ENCODE results near the gene TXNRD2.
"Not testable (repeated sequence)": the region's sequence is repeated elsewhere in the genome, so short reads cannot be mapped to it uniquely, and the experiment has no call there.

Gene TXNRD2

DNA sequence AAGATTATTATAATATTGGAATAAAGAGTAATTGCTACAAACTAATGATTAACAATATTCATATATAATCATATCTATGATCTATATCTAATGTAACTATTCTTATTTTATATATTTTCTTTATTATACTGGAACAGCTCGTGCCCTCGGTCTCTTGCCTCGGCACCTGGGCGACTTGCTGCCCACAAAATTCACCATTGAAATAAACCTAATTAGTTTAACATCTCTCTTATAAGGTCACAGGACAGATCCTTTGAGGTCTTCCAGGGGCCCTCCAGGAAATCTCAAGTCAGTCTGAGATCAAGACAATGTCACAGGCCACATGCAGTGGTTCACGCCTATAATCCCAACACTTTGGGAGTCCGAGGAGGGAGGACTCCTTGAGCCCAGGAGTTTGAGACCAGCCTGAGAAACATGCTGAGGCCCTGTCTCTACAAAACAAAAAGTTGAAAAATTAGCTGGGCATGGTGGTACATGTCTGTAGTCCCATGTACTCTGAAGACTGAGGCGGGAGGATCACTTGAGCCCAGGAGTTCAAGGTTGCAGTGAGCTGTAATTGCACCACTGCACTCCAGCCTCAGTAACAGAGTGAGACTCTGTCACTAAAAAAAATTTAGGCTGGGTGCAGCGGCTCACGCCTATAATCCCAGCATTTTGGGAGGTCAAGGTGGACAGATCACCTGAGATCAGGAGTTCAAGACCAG lies 6.6 kb upstream of the TXNRD2 start:
- DNase-seq (ENCODE audit: low read depth, low spot score) = no peak

DNA sequence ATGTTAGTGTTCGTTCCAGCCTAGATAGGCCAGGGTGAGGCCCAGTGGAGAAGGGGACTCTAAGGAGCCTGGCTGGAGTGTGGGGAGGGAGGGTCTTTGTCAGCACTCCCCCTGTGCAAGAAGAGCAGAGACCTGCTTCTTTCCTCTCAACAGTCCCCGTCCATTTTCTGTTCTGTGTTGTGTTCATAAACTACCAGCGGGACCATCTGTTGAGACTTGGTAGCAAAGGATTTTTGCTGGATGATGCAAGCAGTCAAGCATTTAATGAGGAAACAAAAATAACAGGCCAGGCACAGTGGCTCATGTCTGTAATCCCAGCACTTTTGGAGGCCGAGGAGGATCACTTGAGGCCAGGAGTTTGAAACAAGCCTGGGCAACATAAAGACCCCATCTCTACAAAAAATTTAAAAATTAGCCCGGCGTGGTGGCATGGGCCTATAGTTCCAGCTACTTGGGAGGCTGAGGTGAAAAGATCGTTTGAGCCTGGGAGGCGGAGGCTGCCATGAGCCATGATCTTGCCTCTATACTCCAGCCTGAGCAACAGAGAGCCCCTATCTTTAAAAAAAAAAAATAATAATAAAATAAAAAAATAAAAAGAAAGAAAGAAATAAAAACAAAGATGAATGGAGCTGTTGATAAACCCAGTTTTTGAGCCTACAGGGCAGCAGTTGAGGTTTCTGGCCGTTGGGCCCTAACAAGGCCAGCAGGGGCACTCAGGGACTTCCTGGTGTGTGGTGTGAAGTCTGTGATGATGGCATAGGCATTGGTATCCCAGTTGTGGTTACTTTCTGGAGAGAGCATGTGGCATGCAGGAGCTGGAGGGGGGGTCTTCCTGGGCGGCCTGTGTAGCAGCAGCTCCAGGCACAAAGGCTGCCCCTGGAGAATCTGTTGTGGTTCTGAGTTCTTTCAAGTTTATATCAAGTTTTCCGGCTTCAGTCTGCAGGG lies 1.7 kb upstream of the TXNRD2 start:
- no peak for DNase-seq (ENCODE audit: low read depth, low spot score)

DNA sequence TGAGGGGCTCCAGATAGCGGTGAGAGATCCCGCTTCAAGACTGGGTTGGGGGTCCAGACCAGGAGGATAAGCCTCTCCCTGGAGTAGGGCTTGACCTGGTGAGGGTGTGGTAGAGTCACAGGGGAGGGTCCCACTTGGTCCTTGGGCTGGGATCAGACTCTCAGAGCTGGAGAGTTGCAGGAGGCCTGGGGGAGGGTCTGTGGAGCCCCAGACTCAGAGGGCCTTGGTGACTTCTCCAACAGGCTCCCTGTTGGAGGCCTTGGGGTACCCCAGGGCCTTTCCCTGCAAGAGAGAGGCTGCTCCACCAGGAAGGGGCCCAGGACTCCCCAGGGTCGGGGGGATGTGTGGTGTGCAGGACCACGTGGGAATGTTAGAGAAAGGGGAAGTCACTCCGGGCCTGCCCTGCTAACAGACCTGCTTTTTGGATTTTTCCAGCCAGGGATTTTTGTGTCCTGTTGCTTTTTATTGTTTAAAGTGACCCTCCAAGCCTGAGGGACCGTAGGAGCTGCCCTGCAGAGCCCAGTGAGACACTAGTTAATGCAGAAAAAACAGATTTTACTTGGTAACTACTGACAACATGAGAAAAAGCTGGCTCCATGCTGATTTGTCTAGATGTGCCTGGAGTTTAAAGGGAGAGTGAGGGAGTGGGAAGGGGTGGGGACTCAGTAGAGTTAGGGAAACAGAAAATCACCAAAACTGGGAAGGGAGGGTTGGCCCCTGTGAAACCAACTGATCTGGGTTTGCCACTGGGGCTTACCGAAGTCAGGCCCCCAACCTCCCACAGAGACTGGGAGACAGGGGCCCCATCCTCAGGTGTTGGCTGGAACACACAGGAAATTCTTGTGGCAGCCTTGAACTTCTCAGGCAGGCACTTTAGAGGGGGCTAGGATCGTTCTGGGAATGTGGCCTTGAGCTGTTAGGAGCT lies 801 bp upstream of the TXNRD2 start:
- no peak for DNase-seq (ENCODE audit: low read depth, low spot score)

DNA sequence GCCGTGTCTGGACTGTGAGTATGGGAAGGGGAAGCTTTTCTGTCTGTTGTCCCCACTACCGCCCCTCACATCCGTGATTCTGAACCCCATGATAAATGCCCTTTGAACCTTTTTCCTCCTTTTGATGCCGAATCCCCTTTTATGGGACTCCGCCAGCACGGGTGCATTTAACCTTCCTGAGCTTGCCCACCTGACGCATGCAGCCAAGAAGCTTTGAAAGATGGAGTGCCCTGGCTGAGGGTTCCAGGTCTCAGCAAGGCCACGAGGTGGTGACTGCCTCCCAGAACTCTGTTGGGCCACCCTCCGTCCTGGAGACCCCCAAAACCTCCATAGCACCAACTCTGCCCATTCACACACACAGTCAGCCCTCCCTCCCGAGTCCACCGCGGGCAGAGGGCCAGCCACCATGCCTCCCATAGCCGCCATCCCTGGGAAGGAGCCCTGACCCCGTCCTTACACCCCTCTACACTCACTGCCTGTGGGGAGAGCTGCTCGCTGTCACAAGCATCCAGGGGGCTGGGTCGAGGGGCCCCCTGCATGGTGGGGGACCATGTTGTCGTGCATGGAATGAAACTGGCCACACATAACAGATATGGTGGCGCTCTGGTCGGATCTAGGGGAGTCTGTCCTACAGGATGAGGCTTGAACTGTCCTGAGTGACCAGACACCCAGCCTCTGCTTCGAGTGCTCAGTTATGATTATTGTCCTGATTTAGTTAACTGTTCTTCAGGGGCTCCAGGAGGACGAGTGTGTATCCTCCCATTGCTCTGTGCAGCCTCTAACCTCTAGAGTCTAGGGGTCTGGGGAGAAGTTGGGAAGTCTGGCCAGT lies 868 bp downstream of the TXNRD2 start:
- no peak for DNase-seq (ENCODE audit: low read depth, low spot score)

DNA sequence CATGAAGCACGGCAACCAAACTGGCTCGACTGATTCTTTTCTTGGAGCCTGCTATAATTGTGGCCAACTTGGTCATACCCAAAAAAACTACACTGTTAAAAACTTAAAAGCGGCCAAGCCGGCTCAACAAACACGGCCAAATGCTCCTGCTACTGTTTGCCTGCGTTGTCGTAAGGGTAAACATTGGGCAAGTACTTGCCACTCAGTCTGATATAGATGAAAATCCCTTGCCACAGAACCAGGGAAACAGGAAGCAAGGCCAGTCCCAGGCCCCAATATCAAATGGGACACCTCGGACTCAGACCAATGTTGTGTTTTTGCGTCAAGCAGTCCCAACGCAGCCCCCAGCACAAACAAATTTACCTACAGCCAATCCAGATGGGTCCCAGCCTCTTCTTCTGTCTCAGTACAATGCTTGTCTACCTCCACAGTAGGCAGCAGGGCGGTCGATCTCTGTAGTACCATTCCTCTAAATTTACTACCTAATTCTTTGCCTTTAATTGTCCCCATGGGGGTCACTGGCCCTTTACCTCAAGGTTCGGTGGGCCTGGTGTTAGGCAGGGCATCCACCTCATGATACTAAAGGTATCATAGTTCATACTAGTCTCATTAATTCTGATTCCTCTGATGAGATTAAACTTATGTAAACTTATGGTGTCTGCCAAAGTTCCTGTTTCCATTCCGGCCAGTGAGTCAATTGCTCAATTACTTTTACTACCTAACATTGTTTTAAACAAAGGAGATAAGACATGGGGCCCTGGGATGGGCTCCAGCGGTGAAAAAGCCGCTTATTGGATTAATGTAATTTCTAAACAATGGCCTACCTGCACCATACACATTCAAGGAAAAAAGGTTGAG lies 3.8 kb downstream of the TXNRD2 start:
- DNase-seq (ENCODE audit: low read depth, low spot score) = no peak

DNA sequence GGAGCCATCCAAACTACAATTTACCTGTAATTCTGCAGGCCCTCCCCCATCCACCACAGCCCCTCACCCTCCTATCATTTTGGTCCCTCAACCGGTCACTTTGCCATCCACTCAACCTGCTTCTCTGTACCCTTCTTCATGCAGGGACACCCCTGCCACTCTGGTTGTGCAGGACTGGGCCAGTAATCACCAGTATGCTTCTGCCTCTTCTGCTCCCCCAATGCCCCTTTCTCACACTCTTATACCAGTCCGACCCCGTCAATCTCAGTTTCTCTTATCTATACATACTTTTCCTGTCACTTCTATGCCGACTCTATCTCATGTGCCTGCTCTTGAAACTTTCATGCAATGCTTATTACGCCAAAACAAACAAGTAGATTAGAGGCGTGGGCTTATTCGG lies 5.1 kb downstream of the TXNRD2 start:
- no peak for DNase-seq (ENCODE audit: low read depth, low spot score)

DNA sequence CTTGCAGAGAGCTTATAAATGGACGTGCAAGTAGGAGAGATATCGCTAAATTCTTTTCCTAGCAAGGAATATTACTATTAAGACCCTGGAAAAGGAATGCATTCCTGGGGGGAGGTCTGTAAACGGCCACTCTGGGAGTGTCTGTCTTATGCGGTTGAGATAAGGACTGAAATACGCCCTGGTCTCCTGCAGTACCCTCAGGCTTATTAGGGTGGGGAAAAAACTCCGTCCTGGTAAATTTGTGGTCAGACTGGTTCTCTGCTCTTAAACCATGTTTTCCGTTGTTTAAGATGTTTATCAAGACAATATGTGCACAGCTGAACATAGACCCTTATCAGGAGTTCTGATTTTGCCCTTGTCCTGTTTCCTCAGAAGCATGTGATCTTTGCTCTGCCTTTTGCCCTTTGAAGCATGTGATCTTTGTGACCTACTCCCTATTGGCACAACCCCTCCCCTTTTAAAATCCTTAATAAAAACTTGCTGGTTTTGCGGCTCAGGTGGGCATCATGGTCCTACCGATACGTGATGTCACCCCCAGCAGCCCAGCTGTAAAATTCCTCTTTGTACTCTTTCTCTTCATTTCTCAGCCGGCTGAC lies 6.4 kb downstream of the TXNRD2 start:
- not testable (repeated sequence) for DNase-seq (ENCODE audit: low read depth, low spot score)

DNA sequence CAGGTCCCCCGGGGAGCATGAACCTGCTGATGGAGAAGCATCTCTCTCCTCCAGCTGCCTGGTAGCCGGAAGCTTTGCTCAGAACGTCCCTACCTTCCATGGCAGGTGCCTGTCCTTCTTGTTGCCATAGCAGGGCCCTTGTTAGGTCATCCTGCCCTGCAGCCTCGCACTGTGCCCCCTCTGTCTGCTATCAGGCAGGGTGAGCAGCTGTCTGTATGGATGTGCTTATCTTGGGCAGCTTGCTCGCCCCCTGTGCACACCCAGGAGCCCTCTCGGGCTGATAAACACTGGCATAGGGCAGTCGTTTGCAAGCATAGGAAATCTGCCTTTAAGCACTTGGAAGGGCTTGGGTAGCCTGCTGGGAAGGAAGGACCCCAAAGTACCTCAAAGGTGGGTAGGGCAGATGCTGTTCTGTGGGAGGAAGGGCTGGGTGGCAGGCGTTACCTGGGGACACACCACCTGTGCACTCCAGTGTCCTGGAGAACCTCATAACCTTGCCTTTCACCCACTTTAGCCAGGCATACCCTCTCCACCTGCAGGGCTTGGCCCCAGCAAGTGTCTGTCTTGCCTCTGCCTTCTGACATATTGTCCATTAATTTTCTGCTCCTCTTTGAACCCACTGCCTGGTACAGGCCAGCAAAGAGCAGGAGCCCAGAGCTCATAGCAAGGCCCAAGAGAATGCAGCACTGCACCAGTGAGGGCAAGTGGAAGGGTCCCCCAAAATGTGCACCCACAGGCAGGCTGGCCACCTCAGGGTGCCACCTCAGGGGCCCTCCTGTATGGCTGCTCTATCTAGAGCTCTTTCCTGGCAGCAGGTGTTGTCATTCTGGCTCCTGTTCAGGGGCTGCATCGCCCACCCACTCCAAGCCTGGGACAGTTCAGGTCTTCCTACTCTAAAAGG lies 8.0 kb downstream of the TXNRD2 start:
- DNase-seq (ENCODE audit: low read depth, low spot score) = no peak

DNA sequence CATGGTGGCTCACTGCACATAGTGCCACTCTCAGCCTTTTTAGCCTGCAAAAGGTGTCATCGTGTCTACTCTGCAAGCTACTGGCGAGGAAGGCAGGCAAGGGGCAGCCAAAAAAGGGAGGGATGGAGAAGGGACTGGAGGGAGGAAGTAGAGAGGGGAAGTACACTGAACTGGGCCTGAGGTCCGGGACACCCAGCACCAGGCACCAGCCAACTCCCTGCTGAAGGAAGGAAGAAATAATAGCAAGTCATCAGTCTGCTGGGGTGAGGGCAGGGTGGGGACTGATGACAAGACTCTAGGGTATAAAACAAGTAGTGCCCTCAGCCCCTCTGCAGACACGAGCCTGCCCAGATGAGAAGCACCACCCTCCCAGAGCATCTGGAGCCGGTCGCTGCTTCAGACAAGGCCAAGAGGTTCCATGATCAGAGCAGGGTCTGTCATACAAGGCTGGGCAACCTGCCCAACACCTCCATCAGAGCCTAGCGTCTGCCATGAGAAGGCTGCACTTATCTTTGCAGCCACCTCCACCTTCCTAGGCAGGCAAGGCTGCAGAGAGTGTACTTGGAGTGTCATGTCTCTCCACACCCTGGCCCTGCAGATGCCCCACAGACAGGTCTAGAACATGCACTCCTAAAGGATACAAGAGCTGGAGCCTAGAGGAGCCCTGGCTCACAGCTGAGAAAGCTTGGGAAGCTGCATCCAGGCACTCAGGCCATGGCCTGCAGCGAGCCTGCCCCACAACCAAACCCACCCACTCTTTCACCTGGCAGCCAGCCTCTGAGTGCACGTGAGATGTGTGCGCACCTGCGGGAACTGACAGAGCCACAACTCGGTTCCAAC lies 9.0 kb downstream of the TXNRD2 start:
- DNase-seq (ENCODE audit: low read depth, low spot score) = no peak

DNA sequence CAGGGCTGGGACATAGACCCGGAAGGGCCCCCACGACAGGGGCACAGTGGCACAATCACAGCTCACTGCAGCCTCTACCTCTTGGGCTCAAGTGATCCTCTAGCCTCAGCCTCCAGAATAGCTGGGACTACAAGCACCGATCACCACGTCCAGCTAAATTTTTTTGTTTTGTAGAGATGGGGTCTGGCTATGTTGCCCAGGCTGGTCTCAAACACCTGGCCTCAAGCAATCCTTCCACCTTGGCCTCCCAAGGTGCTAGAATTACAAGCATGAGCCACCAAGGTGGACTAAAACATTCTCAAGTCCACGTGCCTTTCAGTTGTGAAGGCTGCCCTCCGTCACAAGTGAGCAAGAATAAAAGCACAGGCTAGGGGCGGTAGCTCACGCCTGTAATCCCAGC lies 10.1 kb downstream of the TXNRD2 start:
- no peak for DNase-seq (ENCODE audit: low read depth, low spot score)

DNA sequence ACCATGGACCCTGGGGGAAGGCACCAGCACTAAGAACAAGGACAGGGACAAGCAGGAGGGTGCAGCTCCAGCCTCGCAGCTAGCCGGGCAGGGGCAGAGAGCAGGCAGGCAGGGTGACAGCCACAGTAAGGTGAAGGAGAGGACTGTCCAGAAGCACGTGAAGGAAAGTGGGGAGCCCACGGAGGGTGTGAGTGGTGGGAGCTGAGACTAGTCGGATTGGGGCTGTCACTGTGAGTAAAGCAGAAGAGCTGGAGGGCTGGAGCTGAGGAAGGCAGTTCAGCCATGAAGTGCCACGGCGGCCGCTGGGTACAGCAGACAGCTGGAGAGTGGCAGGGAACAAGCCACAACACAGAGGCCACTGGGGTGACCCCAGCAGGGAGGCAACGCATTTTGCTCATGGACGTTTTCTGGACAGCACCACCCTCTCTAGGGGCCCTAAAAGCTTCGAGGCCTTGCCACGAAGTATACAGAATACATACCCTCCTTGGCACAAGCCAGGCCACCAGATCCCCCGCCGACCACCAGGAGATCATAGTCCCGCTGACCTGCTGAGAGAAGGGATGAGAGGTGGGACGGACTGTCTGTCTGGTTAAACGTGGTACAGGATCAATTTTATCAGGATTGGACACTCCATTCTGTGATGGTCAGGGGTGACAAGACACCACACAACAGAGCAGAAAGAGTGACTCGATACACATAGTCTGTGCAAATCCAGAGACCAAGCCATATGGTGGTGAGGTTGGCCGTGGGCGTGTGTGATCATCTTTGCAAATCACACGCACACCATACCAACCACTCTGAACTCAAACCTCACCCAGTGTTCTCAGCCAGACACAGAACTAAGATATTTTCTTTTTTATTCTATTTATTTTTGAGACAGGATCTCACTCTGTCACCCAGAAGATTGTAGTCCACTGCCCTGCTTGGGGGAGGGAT lies 10.8 kb downstream of the TXNRD2 start:
- DNase-seq (ENCODE audit: low read depth, low spot score) = no peak

DNA sequence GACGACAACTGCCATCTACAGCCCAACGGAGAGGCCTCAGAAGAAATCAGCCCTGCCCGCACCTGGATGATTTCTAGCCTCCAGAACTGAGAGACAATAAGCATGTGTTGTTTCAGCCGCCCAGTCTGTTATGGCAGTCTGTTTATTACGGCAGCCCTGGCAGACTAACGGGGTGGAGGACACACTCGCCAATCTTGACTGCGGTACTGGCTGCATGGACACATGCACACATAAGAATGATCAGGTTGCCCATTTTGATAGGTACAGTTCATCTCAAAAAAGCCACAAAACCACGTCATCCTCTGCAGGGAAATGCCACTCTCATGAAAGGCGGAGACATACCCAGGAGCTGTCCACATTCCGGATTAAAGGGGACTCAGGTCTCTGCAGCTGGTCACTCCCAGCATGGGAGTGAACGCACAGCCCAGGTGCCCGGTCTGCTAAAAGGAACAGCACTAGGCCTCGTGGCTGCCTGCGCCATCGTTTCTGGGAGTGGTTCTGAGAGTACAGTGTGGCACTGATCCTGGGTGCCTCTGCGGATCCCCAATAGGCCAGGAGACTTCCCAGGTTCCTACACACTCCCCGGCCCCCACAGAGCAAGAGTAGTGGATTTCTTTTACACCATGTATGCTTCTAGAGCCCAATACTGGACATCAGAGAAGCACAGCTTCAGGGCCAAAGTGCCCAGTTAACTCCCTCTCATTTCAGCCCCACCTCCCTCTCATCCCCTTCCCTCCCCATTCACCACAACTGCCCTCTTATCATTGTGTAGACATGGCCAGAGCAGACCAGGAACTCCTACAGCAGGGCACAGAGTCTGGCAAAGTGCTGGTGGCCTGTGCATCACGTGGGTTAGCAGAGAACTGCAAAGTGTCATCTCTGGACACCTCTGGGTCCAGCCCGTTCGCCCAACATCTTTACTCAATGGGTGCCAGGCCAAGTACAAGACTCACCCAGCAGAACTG lies 11.8 kb downstream of the TXNRD2 start:
- DNase-seq (ENCODE audit: low read depth, low spot score) = no peak

DNA sequence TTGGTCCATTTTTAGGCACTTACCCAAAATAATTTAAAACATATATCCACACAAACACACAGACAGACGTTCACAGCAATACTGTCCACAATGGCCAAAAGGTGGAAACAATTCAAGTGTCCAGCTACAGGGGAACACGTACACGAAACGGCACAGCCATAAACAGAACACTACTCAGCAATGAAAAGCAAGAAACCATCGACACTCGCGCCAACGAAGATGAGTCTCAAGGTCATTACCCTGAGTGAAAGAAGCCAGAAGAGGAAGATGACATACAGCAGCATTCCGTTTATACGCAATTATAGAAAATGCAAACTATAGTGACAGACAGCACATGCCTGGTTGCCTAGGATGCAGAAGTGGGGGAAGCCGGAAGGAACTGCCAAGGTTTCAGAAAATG lies 13.4 kb downstream of the TXNRD2 start:
- no peak for DNase-seq (ENCODE audit: low read depth, low spot score)

DNA sequence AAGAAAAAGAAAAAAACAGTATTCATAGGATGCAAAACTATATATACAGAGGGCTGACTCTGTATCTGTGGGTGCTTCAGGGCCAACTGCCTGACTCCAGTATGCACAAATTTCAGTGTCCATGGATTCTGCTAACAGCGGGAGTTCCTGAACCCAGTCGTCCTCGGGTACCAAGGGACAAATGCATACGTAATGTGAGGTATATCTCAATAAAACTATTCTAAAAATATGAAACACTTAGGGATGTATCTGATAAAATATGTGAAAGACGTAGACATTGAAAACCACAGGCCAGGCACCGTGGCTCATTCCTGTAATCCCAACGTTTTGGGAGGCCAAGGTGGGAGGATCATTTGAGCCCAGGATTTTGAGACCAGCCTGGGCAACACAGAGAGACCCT lies 13.9 kb downstream of the TXNRD2 start:
- no peak for DNase-seq (ENCODE audit: low read depth, low spot score)

DNA sequence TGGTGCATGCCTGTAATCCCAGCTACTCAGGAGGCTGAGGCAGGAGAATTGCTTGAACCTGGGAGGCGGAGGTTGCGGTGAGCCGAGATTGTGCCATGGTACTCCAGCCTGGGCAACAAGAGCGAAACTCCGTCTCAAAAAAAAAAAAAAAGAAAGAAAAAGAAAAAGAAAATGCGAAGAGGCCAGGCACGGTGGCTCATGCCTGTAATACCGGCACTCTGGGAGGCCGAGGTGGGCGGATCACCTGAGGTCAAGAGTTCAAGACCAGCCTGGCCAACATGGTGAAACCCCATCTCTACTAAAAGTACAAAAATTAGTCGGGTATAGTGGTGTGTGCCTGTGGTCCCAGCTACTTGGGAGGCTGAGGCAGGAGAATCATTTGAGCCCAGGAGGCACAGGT lies 15.6 kb downstream of the TXNRD2 start:
- not testable (repeated sequence) for DNase-seq (ENCODE audit: low read depth, low spot score)

Measured in activated naive CD8-positive, alpha-beta T cell treated with anti-CD3 and anti-CD28 coated beads, Interleukin-2, amount 50 U/mL, for 16 hours (primary cell).